GM21717 (cell line): ENCODE results near the gene SIPA1L3.
"Not testable (repeated sequence)": the region's sequence is repeated elsewhere in the genome, so short reads cannot be mapped to it uniquely, and the experiment has no call there.

Experiments used
- ATAC-seq: cut with Tn5 transposase; IDR thresholded peaks from one replicate; pipeline ENCODE4 v1.9.1; 2021; ENCODE audit warnings: mild to moderate bottlenecking, moderate library complexity; ENCODE audit not compliant: unreplicated experiment

The SIPA1L3 gene

DNA sequence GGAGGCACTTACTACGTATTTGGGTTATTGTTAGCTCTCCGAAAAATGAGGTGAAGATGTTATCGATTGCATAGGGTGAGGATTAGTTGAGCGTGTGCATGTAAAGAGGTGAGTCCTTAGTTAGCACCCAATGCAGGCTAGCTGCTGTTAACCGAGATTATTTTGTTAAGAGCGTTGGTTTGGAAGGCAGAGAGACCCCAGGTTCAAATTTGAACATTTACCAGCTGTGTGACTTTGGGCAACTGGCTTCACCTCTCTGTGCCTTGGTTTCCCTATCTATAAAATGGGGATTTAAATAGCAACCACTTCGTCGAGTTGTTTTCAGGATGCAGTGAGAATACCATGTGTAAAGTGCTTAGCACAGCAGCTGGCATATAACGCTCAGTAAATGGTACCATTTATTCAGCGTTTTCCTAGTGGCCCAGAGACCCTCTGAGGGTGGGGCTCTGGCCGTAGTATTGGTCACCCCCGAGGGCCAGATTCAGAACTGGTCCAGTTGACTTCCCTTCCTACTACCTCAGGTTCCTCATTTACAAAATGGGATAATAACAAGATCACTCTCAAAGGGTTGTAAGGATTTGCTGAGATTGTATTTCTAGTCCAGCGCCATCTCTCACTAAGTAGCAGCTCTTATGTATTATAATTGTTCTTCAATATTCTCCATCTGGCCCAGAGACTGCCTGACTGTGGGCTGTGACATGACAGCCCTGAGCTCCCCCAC is 887 bp downstream of the SIPA1L3 start:
- no peak for ATAC-seq

DNA sequence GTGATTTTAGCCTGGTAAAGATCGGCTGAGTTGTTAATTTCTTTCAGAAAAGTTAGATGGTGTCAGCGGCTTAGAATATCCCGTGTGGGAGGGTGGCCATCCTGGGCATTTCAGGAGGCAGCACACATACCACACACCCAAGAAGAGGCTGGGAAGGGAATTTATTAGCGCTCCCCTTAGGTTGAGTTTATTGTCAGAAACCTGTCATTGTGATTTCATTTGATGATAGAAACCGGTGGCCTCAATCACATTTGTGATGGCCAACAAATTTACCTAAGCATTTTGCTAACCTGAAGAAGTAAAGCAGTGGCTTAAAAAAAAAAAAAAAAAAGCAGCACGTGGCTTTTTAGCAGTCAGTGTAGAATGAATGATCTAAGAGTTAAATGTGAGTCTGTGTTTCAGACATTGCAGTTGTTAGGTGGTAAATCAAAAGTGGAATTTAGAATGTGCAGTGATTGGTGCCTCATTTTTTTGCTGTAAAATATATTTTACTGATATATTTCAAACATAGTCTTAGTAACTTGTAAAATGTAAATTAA is 2.7 kb downstream of the SIPA1L3 start:
- no peak for ATAC-seq

DNA sequence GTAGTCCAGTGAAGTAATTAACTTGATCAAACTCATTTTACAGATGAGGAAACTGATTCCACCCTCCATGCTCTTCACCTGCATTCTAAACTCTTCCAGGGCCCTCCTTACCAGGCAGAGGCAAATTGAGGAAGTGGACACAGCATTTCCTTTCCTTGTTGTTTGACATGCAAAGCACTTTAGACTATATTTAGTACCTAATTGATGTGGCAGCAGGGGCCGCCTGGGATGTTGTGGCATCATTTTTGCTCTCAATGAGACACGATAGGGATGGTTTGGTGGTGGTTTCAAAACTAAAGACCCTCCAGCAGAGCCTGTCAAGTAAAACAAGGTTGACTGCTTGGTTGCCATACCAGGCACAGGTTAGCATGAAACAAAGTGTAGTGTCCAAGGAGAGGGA is 7.9 kb downstream of the SIPA1L3 start:
- ATAC-seq = no peak

DNA sequence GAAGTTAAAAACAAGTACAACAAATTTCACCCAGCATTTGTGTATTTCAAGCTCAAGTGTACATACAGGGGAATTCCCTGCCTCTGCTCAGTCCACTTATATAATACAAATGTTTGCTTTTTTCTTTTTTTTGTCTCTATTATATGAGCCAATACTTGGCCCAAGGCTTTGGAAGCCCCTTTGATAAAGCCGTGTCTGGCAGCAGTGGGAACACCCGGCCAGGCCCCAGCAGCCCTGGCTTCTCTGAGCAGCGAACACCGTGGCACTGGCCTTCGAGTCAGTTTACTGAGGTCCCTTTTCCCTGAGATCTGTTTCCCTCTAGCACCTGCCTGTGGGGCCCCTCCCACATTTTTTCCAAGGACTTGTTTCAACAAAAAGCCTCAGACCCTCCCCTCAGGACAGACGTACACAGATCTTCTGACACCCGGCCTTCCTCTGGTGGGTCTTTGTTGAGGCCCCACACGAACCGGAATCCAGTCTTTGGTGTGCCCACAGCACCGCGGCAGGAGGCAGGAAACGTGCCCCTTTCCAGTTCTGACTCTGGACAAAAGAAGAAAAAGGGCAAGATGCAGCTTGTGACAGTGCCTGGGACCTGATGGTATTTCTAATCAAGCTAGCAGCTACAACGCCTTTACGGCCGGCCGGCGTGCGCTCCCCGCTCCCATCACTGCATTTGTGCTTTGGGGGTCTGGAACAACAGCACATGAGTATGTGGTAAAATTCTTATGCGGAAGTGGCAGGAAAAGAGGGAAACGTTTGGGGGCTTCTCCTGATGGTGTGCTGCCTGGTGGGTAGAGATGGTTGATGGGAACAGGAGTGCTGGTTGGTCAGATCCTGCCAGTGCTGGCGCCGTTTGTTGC is 13.8 kb downstream of the SIPA1L3 start:
- ATAC-seq = no peak

DNA sequence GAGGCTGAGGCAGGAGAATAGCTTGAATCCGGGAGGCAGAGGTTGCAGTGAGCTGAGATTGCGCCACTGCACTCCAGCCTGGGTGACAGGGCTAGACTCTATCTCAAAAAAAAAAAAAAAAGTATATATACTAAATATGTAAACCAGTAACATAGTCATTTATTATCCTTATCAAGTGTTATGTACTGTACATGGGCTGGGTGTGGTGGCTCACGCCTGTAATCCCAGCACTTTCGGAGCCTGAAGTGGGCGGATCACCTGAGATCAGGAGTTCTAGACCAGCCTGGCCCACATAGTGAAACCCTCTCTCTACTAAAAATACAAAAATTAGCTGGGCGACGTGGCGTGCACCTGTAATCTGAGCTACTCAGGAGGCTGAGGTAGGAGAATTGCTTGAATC is 17.6 kb downstream of the SIPA1L3 start:
- ATAC-seq = not testable (repeated sequence)

DNA sequence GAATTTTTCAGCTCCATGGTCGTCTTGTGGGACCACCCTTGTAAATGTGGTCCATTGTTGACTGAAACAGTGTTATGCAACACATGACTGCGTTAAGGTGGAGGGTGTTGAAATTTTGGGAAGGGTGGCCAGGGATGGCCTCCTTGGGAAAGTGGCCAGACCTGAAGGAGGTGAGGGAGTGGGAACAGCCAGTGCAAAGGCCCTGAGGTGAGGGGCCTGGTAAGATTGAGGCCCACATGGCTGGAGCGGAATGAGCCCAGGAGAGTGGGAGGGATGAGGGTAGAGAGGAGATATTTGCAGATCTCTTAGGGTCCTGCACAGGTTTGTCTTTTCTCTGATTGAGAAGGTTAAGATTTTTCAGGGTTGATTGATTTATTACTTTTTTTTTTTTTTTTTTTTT is 18.2 kb downstream of the SIPA1L3 start:
- ATAC-seq = no peak

DNA sequence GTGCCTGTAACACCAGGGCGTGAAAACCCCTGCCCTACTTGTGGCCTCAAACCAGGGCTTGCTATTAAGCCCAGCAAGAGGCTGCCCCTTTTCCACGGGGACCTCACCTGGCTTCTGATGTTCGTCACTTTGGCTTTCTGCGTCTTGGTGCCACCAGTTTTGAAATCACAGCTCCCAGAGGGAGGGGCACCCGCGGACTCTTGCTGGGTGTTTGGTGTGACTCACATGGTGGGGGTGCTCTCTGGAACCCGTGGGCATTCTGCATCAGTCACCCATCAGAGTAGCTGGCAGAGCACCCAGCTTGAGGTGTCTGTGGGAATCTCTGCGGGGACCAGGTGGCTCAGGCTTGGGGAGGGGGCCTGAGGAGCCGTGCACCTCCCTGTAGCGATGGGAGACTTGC is 19.2 kb downstream of the SIPA1L3 start:
- ATAC-seq = no peak

DNA sequence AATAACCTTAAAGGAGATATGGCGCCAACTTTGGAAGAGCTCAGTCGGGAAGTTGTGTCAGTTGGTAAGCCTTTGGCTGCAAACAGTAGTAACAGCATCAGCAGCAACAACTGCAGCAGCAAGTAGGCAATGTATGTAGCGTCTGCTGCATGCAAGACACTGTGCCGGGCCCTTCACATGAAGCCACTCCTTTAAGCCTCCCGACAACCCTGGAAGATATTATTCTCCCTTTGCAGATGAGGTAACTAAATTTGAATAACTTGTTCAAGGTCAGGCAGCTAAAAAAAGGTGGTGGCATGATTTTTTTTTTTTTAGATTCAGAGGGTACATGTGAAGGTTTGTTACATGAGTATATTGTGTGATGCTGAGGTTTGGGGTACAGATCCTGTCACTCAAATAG is 19.7 kb downstream of the SIPA1L3 start:
- no peak for ATAC-seq

DNA sequence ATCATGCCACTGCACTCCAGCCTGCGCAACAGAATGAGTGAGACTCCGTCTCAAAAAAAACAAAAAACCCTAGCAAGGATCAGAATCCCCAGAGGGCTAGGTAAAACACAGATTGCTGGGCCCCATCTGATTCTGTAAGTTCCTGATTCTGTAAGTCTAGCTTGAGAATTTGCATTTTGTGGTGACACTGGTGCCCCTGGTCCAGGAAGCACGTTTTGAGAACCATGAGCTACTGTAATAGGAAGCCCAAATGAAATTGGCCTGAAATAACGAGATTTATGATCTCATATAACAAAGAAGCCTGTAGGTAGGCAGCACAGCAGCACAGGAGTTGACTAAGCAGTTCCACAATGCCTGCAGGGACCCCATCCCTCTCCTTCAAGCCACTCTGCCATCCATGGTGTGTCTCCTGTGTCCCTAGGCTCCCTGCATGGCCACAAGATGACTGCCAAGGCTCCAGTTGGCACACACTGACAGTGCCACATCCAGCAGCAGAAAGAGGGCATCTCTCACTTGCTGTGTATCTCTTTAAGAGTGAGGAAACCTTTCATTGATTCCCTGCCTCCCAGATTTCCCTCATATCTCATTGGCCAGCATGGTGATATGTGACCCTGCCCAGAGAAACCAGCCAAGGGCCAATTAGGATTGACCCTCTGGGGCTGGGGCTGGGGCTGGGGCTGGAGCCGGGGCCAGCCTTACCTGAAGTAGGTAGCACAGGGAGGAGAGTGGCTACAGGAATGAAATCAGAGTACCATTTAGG is 21.7 kb downstream of the SIPA1L3 start:
- peak; percentile 53 for ATAC-seq

DNA sequence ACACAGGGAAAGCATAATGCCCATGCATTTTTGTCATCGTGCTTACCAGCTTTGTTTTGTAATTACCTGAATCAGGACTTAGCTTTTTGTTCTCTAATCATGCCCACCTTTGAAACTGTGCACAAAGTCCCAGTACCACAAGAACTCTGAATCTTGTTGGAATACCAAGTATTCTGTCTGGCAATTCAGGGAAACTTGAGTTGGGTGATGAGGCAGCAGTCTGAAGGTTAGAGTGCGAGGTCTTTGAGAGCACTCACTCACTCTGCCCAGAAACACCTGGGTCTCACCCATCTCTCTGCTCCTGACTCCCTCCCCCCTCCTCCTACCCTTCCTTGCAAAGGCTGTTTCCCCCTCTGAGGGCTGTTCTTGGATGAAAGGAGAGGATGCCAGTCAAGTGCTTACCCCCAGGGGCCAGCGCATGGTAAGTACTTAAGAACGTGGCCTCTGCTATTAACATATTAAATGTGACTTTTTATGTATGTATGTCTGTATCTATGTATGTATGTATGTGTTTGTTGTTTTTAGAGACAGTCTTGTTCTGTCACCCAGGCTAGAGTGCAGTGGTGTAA is 22.4 kb downstream of the SIPA1L3 start:
- ATAC-seq = no peak

DNA sequence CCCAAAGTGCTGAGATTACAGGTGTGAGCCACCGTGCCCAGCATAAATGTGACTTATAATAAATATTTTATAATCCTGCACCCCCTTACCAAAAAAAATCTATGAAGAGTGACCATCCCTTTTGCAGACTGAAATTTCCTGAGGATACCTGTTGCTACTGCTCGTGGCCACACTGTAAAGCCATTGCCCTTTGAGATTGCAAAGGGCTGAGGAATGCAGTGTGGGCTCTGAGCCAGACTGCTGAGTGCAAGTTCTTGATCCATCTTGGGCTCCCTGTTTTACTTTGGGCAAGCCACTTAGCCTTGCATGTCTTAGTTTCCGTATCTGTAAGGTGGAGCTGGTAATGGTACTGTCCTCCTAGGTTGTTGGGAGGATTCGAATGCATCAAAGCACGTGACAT is 23.4 kb downstream of the SIPA1L3 start:
- no peak for ATAC-seq

DNA sequence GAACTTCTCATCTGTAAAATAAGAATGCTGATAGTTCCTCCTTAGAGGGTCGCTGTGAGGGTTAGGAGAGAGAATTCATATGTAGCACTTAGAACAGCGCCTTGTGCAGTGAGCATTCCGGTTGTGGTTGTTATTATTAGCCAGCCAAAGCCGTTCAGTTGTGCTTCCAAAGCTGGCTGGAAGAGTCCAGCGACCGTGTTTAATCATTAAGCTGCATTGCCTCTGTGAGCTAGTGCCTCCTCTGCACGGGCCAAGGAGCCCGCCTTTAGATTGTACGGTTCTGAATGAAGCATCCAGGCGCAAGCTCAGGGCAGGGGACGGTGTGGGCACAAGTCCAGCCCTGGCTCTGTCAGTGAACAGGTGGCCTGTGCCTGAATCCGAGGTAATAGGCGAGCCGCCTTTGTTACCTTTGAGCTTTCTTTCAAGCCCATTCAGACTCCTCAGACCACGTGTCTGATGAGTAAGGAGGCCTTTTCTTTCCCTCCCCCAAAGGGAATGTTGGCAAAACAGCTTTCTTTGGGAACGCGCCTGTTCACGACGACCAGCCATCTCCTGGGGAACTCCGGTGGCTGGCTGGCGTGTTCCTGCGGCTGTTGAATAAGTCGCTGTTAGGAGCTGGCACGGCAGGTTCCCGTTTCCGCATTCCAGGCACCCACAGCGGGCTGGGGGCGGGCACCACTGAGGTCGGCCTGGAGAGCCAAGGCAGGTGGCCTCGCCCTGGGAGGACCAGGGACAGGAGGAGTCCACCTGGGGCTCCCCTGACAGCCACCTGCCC is 25.1 kb downstream of the SIPA1L3 start:
- no peak for ATAC-seq

DNA sequence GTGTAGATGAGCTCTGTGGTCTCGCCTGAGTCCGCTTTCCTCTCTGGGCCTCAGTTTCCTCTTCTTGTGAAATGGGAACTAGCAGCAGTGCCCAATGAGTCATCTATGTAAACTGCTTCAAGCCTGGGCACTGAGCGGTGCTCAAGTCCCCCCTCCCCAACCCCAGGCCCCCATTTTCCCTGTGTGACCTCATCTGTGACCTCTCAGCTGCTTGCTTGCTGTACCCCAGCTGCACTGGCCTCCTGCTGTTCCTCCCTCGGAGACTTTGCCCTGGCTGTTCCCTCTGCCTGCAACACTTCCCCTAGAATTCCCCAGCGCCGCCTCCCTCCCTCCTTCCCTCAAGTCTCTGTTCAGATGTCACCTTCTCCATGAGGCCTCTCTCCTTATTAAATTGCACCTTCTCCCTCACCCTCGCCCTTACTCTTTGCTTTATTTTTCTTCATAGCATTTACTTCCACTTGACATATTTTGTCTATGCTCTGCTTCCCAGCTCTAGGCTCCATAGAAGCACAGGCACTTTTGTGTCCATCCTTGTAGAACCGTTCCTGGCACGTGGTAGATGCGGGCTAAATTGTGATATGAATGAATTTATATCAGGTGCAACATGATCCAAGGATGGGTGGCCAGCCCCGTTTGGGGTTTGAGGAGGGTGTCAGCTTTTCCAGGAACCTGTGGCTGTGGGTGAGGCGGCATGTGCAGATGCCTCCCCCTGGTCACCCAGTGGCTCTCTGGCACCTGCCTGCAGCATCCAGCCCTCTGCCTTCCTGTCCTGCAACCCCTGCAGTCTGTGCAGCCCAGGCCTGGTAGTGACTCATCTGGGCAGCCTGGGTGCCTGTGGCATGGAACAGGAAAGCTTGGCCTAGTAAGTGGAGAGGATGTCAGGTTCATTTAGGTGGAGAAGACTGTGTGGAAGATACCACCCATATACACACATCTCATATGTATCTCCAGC is 26.3 kb downstream of the SIPA1L3 start:
- ATAC-seq = no peak

DNA sequence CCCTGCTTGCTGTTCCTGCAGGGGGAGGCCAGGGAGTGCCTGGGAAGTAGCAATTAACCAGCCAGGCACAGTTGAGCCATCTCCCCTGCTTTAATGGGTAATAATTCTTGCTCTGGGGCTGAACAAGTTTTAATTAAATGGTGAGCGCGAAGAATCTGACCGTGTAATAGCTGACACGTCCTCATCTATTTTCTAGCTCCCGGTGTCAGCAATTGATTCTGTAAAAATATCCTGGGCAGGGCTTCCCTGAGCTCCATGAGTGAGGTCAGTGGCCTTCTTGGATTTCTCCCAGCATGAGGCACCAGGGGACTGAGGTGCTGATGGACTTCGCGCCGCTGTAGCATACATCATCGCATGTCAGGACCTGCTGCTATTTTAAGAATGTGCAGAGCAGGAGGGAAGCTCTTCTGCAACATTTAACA is 26.9 kb downstream of the SIPA1L3 start:
- ATAC-seq = no peak

DNA sequence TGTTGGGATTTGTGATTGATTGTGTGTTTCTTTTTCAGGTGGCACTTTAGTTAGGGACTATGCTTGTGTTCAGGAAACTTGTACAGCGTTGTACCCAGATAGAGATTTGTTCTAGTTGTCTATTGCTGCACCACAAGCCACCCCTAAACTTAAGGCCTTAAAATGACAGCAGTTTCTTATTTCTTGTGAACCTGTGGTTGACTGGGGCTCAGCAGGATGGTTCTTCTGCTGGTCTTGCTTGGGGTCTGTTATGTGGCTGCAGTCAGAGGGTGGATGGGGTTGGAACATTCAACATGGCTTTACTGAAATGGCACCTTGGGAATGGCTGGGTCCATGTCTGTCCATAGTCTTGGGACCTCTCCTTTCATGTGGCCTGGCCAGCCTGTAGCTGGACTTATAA is 28.3 kb downstream of the SIPA1L3 start:
- ATAC-seq = no peak

DNA sequence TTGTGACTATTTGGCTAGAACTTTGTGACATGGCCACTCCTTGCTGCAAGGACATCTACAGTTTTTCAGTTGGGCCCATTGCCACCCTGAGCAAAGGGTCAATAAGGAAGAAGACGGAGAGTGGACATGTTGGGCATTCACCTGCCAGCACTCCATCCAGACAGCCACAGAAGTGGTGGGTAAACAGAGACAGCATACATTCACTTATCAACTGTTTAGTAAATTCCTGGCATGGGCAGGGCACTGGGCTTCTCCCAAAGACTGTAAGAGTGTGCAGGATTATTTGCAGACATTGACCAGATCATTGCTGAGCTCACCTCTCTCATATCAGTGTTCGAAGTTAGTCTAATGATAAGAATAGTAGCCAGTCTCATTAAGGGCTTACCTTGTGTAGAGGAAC is 29.2 kb downstream of the SIPA1L3 start:
- no peak for ATAC-seq

DNA sequence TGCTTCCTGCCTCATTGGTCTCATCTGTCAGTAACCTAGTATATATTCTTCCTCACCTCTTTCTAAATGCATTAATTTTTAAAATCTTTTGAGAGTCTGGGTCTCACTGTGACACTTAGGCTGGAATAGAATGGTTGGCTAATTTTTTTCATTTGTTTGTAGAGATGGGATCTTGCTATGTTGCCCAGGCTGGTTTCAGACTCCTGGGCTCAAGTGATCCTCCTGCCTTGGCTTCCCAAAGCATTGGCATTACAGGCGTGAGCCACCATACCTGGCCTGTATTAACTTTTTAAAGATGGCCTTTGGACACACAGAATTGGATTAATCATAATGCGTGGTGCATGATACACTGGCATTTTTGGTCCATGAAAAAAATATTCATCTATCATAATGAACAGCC is 29.9 kb downstream of the SIPA1L3 start:
- no peak for ATAC-seq

DNA sequence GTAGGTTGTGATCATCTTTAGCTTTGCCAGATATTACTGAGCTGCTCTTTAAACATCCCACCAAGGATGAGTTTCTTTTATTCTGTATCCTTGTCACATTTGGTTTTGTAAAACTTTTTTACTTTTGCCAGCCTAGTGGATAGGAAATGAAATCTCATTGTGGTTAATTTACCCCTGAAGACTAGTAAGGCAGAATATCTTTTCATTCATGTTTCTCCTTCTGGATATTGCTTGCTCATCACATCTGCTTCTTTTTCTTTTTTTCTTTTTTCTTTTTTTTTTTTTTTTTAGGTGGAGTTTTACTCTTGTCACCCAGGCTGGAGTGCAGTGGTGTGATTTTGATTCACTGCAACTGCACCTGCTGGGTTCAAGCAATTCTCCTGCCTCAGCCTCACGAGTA is 31.3 kb downstream of the SIPA1L3 start:
- ATAC-seq = no peak
